ENCODE results near the gene SEC61A1.

The SEC61A1 gene

GRCh38 chr3:128077665-128078064 is 25.4 kb downstream of the SEC61A1 start:
- no peak for DNase-seq (ENCODE audit: low spot score)

- DNase-seq (ENCODE audit: low spot score), result no peak
These were observed 26.1 kb downstream of the SEC61A1 start for GRCh38 chr3:128078322-128078721.

- no peak for DNase-seq (ENCODE audit: low spot score)
These were observed 26.6 kb downstream of the SEC61A1 start for GRCh38 chr3:128078875-128079274.

- no peak for DNase-seq (ENCODE audit: low spot score)
These were observed 27.6 kb downstream of the SEC61A1 start for GRCh38 chr3:128079823-128080222.

GRCh38 chr3:128080323-128081080 is 28.3 kb downstream of the SEC61A1 start:
- no peak for DNase-seq (ENCODE audit: low spot score)

- no peak for DNase-seq (ENCODE audit: low spot score)
These were observed 29.0 kb downstream of the SEC61A1 start for GRCh38 chr3:128081226-128081625.

GRCh38 chr3:128081846-128082245 is 29.6 kb downstream of the SEC61A1 start:
- no peak for DNase-seq (ENCODE audit: low spot score)

GRCh38 chr3:128082546-128082945 is 30.3 kb downstream of the SEC61A1 start:
- DNase-seq (ENCODE audit: low spot score), result no peak

GRCh38 chr3:128083396-128083795 is 31.2 kb downstream of the SEC61A1 start:
- DNase-seq (ENCODE audit: low spot score), result no peak

GRCh38 chr3:128083980-128084674 is 31.9 kb downstream of the SEC61A1 start:
- no peak for DNase-seq (ENCODE audit: low spot score)

- DNase-seq (ENCODE audit: low spot score), result no peak
These were observed 32.4 kb downstream of the SEC61A1 start for GRCh38 chr3:128084675-128085021.

- DNase-seq (ENCODE audit: low spot score), result no peak
These were observed 36.9 kb downstream of the SEC61A1 start for GRCh38 chr3:128089135-128089534.

GRCh38 chr3:128091586-128091985 is 39.3 kb downstream of the SEC61A1 start:
- no peak for DNase-seq (ENCODE audit: low spot score)

GRCh38 chr3:128094295-128095151 is 42.3 kb downstream of the SEC61A1 start:
- no peak for DNase-seq (ENCODE audit: low spot score)

- DNase-seq (ENCODE audit: low spot score), result peak; percentile 76
These were observed 43.0 kb downstream of the SEC61A1 start for GRCh38 chr3:128095222-128095703.

- no peak for DNase-seq (ENCODE audit: low spot score)
These were observed 46.0 kb downstream of the SEC61A1 start for GRCh38 chr3:128098234-128098633.

- DNase-seq (ENCODE audit: low spot score), result no peak
These were observed 47.9 kb downstream of the SEC61A1 start for GRCh38 chr3:128100161-128100560.

GRCh38 chr3:128100638-128101037 is 48.4 kb downstream of the SEC61A1 start:
- no peak for DNase-seq (ENCODE audit: low spot score)

GRCh38 chr3:128103136-128103676 is 51.0 kb downstream of the SEC61A1 start:
- DNase-seq (ENCODE audit: low spot score), result no peak

GRCh38 chr3:128107834-128108233 is 55.6 kb downstream of the SEC61A1 start:
- no peak for DNase-seq (ENCODE audit: low spot score)

GRCh38 chr3:128111147-128111546 is 58.9 kb downstream of the SEC61A1 start:
- DNase-seq (ENCODE audit: low spot score), result no peak

GRCh38 chr3:128112357-128112968 is 60.2 kb downstream of the SEC61A1 start:
- no peak for DNase-seq (ENCODE audit: low spot score)

Data from ecto neural progenitor cell (in vitro differentiated cells).